Skeletal muscle cell (primary cell): ENCODE results near the gene RBPMS2.
A peak's percentile ranks its signal among the peaks of the same experiment; 100 is the strongest.
"Not testable (repeated sequence)": the region's sequence is repeated elsewhere in the genome, so short reads cannot be mapped to it uniquely, and the experiment has no call there.

Experiments
- DNase-seq: peaks from one replicate; pipeline ENCODE4 v3.0.0-alpha.2; 2010; ENCODE audit warnings: low read depth
- H3K4me3 ChIP-seq: 2 replicates; pipeline ENCODE4 v1.5.1; 2011; ENCODE audit warnings: low read depth, mild to moderate bottlenecking, control low read depth, low read length, moderate library complexity

The RBPMS2 gene

GRCh38 chr15:64761156-64761555, 14.2 kb downstream of the RBPMS2 start:
- no peak overlapping the region for H3K4me3 ChIP-seq
- DNase-seq, result no peak

- no peak overlapping the region for H3K4me3 ChIP-seq
- no peak for DNase-seq
These were observed 15.3 kb downstream of the RBPMS2 start for GRCh38 chr15:64760056-64760455.

- DNase-seq, result no peak
These were observed 19.9 kb downstream of the RBPMS2 start for GRCh38 chr15:64755427-64755940.

GRCh38 chr15:64754663-64755426, 20.5 kb downstream of the RBPMS2 start:
- DNase-seq, result no peak
- no peak overlapping the region for H3K4me3 ChIP-seq

More at GRCh38 chr15:64755427-64755940, 19.9 kb downstream of the RBPMS2 start:
- no peak overlapping the region for H3K4me3 ChIP-seq

GRCh38 chr15:64753480-64754185, 21.8 kb downstream of the RBPMS2 start:
- no peak for DNase-seq
- H3K4me3 ChIP-seq, result no peak overlapping the region

- no peak for DNase-seq
- no peak overlapping the region for H3K4me3 ChIP-seq
These were observed 23.9 kb downstream of the RBPMS2 start for GRCh38 chr15:64751464-64751863.

GRCh38 chr15:64749999-64750657, 25.3 kb downstream of the RBPMS2 start:
- no peak overlapping the region for H3K4me3 ChIP-seq
- DNase-seq, result no peak

- no peak overlapping the region for H3K4me3 ChIP-seq
- peak; percentile 70 for DNase-seq
These were observed 26.2 kb downstream of the RBPMS2 start for GRCh38 chr15:64749167-64749566.

GRCh38 chr15:64748251-64748650, 27.1 kb downstream of the RBPMS2 start:
- no peak for DNase-seq
- no peak overlapping the region for H3K4me3 ChIP-seq

GRCh38 chr15:64747578-64747977, 27.8 kb downstream of the RBPMS2 start:
- no peak for DNase-seq

GRCh38 chr15:64746921-64747320, 28.5 kb downstream of the RBPMS2 start:
- no peak overlapping the region for H3K4me3 ChIP-seq
- DNase-seq, result no peak

More at GRCh38 chr15:64747578-64747977, 27.8 kb downstream of the RBPMS2 start:
- H3K4me3 ChIP-seq, result no peak overlapping the region

GRCh38 chr15:64746356-64746755, 29.0 kb downstream of the RBPMS2 start:
- DNase-seq, result no peak
- no peak overlapping the region for H3K4me3 ChIP-seq

- DNase-seq, result no peak
- H3K4me3 ChIP-seq, result no peak overlapping the region
These were observed 31.7 kb downstream of the RBPMS2 start for GRCh38 chr15:64743691-64744090.

- no peak overlapping the region for H3K4me3 ChIP-seq
- no peak for DNase-seq
These were observed 32.5 kb downstream of the RBPMS2 start for GRCh38 chr15:64742921-64743320.

GRCh38 chr15:64742385-64742784, 33.0 kb downstream of the RBPMS2 start:
- H3K4me3 ChIP-seq, result no peak overlapping the region
- no peak for DNase-seq

- not testable (repeated sequence) for DNase-seq, H3K4me3 ChIP-seq
These were observed 33.7 kb downstream of the RBPMS2 start for GRCh38 chr15:64741708-64742107.

GRCh38 chr15:64740311-64741170, 34.8 kb downstream of the RBPMS2 start:
- DNase-seq, result peak; percentile 46
- no peak overlapping the region for H3K4me3 ChIP-seq

GRCh38 chr15:64739577-64740143, 35.7 kb downstream of the RBPMS2 start:
- H3K4me3 ChIP-seq, result no peak overlapping the region
- DNase-seq, result no peak

- no peak overlapping the region for H3K4me3 ChIP-seq
- DNase-seq, result no peak
These were observed 36.2 kb downstream of the RBPMS2 start for GRCh38 chr15:64739156-64739555.
